Measurements from ENCODE around the gene CAPN5. TPM values are rescaled to one million over a fixed set of nuclear protein-coding genes. Genes with fewer than 3 reads are reported as not detected.

Gene CAPN5
- total RNA-seq, 1 experiment from 2014 or later: 5.5 TPM

- no peak for DNase-seq (ENCODE audit: low read depth)
These were observed 2.9 kb upstream of the CAPN5 start for GRCh38 chr11:77063861-77064260.

GRCh38 chr11:77064648-77065217, 2.0 kb upstream of the CAPN5 start:
- no peak for DNase-seq (ENCODE audit: low read depth)

- DNase-seq (ENCODE audit: low read depth): no peak
These were observed 918 bp upstream of the CAPN5 start for GRCh38 chr11:77065878-77066228.

- DNase-seq (ENCODE audit: low read depth): no peak
These were observed 1.2 kb downstream of the CAPN5 start for GRCh38 chr11:77067861-77068443.

- no peak for DNase-seq (ENCODE audit: low read depth)
These were observed 1.9 kb downstream of the CAPN5 start for GRCh38 chr11:77068457-77069335.

- no peak for DNase-seq (ENCODE audit: low read depth)
These were observed 2.7 kb downstream of the CAPN5 start for GRCh38 chr11:77069336-77069968.

- DNase-seq (ENCODE audit: low read depth): no peak
These were observed 3.3 kb downstream of the CAPN5 start for GRCh38 chr11:77069969-77070582.

GRCh38 chr11:77071077-77071476, 4.3 kb downstream of the CAPN5 start:
- no peak for DNase-seq (ENCODE audit: low read depth)

- DNase-seq (ENCODE audit: low read depth): no peak
These were observed 5.2 kb downstream of the CAPN5 start for GRCh38 chr11:77071671-77072605.

GRCh38 chr11:77072851-77073327, 6.1 kb downstream of the CAPN5 start:
- no peak for DNase-seq (ENCODE audit: low read depth)

GRCh38 chr11:77073328-77074001, 6.7 kb downstream of the CAPN5 start:
- peak; percentile 89 for DNase-seq (ENCODE audit: low read depth)

- DNase-seq (ENCODE audit: low read depth): no peak
These were observed 7.4 kb downstream of the CAPN5 start for GRCh38 chr11:77074205-77074604.

- no peak for DNase-seq (ENCODE audit: low read depth)
These were observed 8.0 kb downstream of the CAPN5 start for GRCh38 chr11:77074626-77075221.

- no peak for DNase-seq (ENCODE audit: low read depth)
These were observed 8.7 kb downstream of the CAPN5 start for GRCh38 chr11:77075425-77075905.

- no peak for DNase-seq (ENCODE audit: low read depth)
These were observed 12.9 kb downstream of the CAPN5 start for GRCh38 chr11:77079666-77080065.

GRCh38 chr11:77080643-77081210, 14.0 kb downstream of the CAPN5 start:
- peak; percentile 2 for DNase-seq (ENCODE audit: low read depth)

GRCh38 chr11:77081381-77081851, 14.6 kb downstream of the CAPN5 start:
- DNase-seq (ENCODE audit: low read depth): peak; percentile 0

GRCh38 chr11:77081976-77082836, 15.4 kb downstream of the CAPN5 start:
- peak; percentile 0 for DNase-seq (ENCODE audit: low read depth)

All from Daoy (cell line).